HS-5 (cell line): ENCODE measurements around the gene RFX3.

ENCODE experiments used
- DNase-seq: peaks from one replicate; pipeline ENCODE4 v3.0.0-alpha.2; 2012; ENCODE audit warnings: low read depth

RFX3 gene

GRCh38 chr9:3475300-3476020 is 50.3 kb downstream of the RFX3 start:
- DNase-seq, result no peak

- DNase-seq, result no peak
These were observed 51.0 kb downstream of the RFX3 start for GRCh38 chr9:3474821-3475220.

- no peak for DNase-seq
These were observed 52.4 kb downstream of the RFX3 start for GRCh38 chr9:3473405-3473804.

- DNase-seq, result no peak
These were observed 53.9 kb downstream of the RFX3 start for GRCh38 chr9:3471883-3472282.

- DNase-seq, result no peak
These were observed 57.2 kb downstream of the RFX3 start for GRCh38 chr9:3468421-3469205.

GRCh38 chr9:3467593-3468219 is 58.1 kb downstream of the RFX3 start:
- peak; percentile 8 for DNase-seq

- DNase-seq, result peak; percentile 23
These were observed 61.7 kb downstream of the RFX3 start for GRCh38 chr9:3464033-3464638.

- DNase-seq, result no peak
These were observed 66.9 kb downstream of the RFX3 start for GRCh38 chr9:3458806-3459475.

GRCh38 chr9:3457175-3457574 is 68.6 kb downstream of the RFX3 start:
- no peak for DNase-seq

GRCh38 chr9:3455717-3456116 is 70.1 kb downstream of the RFX3 start:
- DNase-seq, result no peak

GRCh38 chr9:3455094-3455493 is 70.7 kb downstream of the RFX3 start:
- no peak for DNase-seq

GRCh38 chr9:3451956-3452355 is 73.8 kb downstream of the RFX3 start:
- DNase-seq, result no peak

GRCh38 chr9:3447788-3448187 is 78.0 kb downstream of the RFX3 start:
- no peak for DNase-seq

- DNase-seq, result no peak
These were observed 78.7 kb downstream of the RFX3 start for GRCh38 chr9:3447143-3447542.

- DNase-seq, result no peak
These were observed 79.5 kb downstream of the RFX3 start for GRCh38 chr9:3446313-3446712.

- DNase-seq, result no peak
These were observed 81.8 kb downstream of the RFX3 start for GRCh38 chr9:3444016-3444415.

- no peak for DNase-seq
These were observed 84.5 kb downstream of the RFX3 start for GRCh38 chr9:3441197-3441816.

GRCh38 chr9:3436629-3437420 is 89.0 kb downstream of the RFX3 start:
- DNase-seq, result no peak

- no peak for DNase-seq
These were observed 90.1 kb downstream of the RFX3 start for GRCh38 chr9:3435732-3436131.

- no peak for DNase-seq
These were observed 91.2 kb downstream of the RFX3 start for GRCh38 chr9:3434594-3434993.

GRCh38 chr9:3433754-3434153 is 92.0 kb downstream of the RFX3 start:
- no peak for DNase-seq
